ENCODE results near the gene GPR27.

The GPR27 gene

GRCh38 chr3:71753701-71754609 is at the start of gene GPR27:
Gene GPR27 (plus strand): TSS chr3:71753855. CDS start chr3:71754050, 195 bp downstream.
- peak; percentile 77 for DNase-seq

- no peak for DNase-seq
Measured at GRCh38 chr3:71704915-71705314, 48.7 kb upstream of the GPR27 start.

- DNase-seq = no peak
Measured at GRCh38 chr3:71705681-71706080, 48.0 kb upstream of the GPR27 start.

- DNase-seq = no peak
Measured at GRCh38 chr3:71707595-71707994, 46.1 kb upstream of the GPR27 start.

- no peak for DNase-seq
Measured at GRCh38 chr3:71708476-71709105, 45.1 kb upstream of the GPR27 start.

- no peak for DNase-seq
Measured at GRCh38 chr3:71709908-71710511, 43.6 kb upstream of the GPR27 start.

GRCh38 chr3:71710906-71711494 is 42.7 kb upstream of the GPR27 start:
- no peak for DNase-seq

- no peak for DNase-seq
Measured at GRCh38 chr3:71713041-71713440, 40.6 kb upstream of the GPR27 start.

- DNase-seq = no peak
Measured at GRCh38 chr3:71714595-71714994, 39.1 kb upstream of the GPR27 start.

- DNase-seq = no peak
Measured at GRCh38 chr3:71718072-71718471, 35.6 kb upstream of the GPR27 start.

- DNase-seq = no peak
Measured at GRCh38 chr3:71721002-71721401, 32.7 kb upstream of the GPR27 start.

GRCh38 chr3:71721651-71722157 is 32.0 kb upstream of the GPR27 start:
- no peak for DNase-seq

- no peak for DNase-seq
Measured at GRCh38 chr3:71722693-71723092, 31.0 kb upstream of the GPR27 start.

GRCh38 chr3:71723452-71724170 is 30.0 kb upstream of the GPR27 start:
- DNase-seq = no peak

- no peak for DNase-seq
Measured at GRCh38 chr3:71724171-71724453, 29.5 kb upstream of the GPR27 start.

- peak; percentile 58 for DNase-seq
Measured at GRCh38 chr3:71724584-71725270, 28.9 kb upstream of the GPR27 start.

- DNase-seq = peak; percentile 66
Measured at GRCh38 chr3:71725271-71725991, 28.2 kb upstream of the GPR27 start, which contains the start of gene EIF4E3. Gene EIF4E3 (minus strand): TSS chr3:71725402. CDS start chr3:71725367, 35 bp downstream.

- DNase-seq = no peak
Measured at GRCh38 chr3:71726146-71726545, 27.5 kb upstream of the GPR27 start.

GRCh38 chr3:71728632-71729342 is 24.9 kb upstream of the GPR27 start:
- no peak for DNase-seq

GRCh38 chr3:71732637-71733036 is 21.0 kb upstream of the GPR27 start:
- no peak for DNase-seq

- DNase-seq = no peak
Measured at GRCh38 chr3:71733319-71733718, 20.3 kb upstream of the GPR27 start.

Data from right forelimb (tissue), 1 donor.